ENCODE data around the gene XKR7. TPM values are rescaled to one million over a fixed set of nuclear protein-coding genes. Genes with fewer than 3 reads are reported as not detected.

XKR7 gene
- total and polyA plus RNA-seq, 5 donors from 2014 or later = 0.07 TPM; not detected in 4

DNA sequence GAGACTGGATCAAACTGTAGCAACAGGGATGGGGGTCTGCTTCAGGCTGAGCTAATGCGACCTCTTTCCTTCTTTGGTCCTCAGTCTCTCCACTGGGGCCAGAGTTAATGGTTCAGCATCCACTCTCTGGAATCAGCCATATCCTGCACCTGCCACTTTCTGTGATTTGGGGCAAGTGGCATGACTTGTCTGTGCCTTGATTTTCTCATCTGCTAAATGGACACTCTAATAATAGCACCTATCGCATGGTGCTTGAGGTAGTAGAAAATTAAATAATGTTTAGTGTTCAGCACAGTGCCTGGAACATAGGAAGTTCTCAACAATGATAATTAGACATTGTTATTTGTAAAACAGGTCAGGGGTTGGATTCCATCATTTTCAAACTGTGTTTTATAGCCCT, 6.3 kb downstream of the XKR7 start:
- Mint-ChIP-seq H3K4me3 (no peak overlapping the region), H3K36me3 (no peaks in the 10 kb centered on the region), H3K27ac (no peak overlapping the region), H3K9me3 (peaks cover 0 to 1% (median 0%) of the 10 kb centered on the region in 7 donors), H3K4me1 (no peaks in the 10 kb centered on the region), H3K27me3 (peaks cover 32% of the 10 kb centered on the region)
- H3K4me3 ChIP-seq (ENCODE audit: low read depth, low read length) = no peak overlapping the region
- no peaks in the 10 kb centered on the region for H3K36me3 ChIP-seq (ENCODE audit: control insufficient read depth, insufficient read depth, low read length)
- ATAC-seq (ENCODE audit: low read depth in 2 of 2) (no peak), DNase-seq (no peak)
- H3K4me1 ChIP-seq (ENCODE audit: control insufficient read depth, insufficient read depth, low read length, poor library complexity, severe bottlenecking) = no peaks in the 10 kb centered on the region
- peaks cover 13% of the 10 kb centered on the region for H3K27me3 ChIP-seq (ENCODE audit: control insufficient read depth, insufficient read depth, low read length)
- H3K9me3 ChIP-seq (ENCODE audit: control insufficient read depth in 2 of 2, low read length in 2 of 2) = no peaks in the 10 kb centered on the region
- H3K27ac ChIP-seq (ENCODE audit: insufficient read depth, low read length, poor library complexity, severe bottlenecking) = no peak overlapping the region

DNA sequence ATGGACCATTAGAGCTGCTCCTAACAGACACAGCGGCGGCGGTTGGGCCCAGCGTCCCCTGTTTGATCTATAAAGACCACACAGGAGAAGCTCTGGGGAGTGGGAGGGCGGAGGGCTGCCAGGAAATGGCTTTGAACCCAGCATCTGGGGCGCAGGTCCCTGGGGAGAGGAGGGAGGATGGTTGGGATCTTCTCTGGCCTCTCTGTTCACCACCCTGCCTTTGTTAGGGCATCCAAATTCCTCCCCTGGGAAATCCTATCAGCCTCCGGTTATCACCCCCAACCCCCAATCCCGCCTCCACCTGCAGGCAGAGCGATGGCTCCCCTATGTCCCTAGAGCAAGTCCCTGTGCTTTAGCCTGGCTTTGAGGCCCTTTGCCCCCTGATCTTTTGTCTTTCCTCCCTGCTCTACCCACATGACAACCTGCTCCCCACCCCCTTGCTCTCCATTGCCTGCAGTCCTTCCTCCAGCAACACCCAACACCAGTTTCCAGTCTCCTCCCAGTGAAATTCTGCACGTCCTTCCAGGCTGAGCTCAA, 7.1 kb downstream of the XKR7 start:
- Mint-ChIP-seq H3K36me3 (no peaks in the 10 kb centered on the region), H3K9me3 (peaks cover 0 to 1% (median 0%) of the 10 kb centered on the region in 7 donors), H3K4me1 (no peaks in the 10 kb centered on the region), H3K27me3 (peaks cover 26% of the 10 kb centered on the region), H3K4me3 (no peak overlapping the region), H3K27ac (no peak overlapping the region)
- Histone ChIP-seq H3K4me3 (ENCODE audit: low read depth, low read length) (no peak overlapping the region), H3K9me3 (ENCODE audit: control insufficient read depth in 2 of 2, low read length in 2 of 2) (no peaks in the 10 kb centered on the region), H3K36me3 (ENCODE audit: control insufficient read depth, insufficient read depth, low read length) (no peaks in the 10 kb centered on the region), H3K4me1 (ENCODE audit: control insufficient read depth, insufficient read depth, low read length, poor library complexity, severe bottlenecking) (no peaks in the 10 kb centered on the region), H3K27ac (ENCODE audit: insufficient read depth, low read length, poor library complexity, severe bottlenecking) (no peak overlapping the region), H3K27me3 (ENCODE audit: control insufficient read depth, insufficient read depth, low read length) (peaks cover 12% of the 10 kb centered on the region)
- no peak for DNase-seq
- ATAC-seq (ENCODE audit: low read depth in 2 of 2) = no peak

DNA sequence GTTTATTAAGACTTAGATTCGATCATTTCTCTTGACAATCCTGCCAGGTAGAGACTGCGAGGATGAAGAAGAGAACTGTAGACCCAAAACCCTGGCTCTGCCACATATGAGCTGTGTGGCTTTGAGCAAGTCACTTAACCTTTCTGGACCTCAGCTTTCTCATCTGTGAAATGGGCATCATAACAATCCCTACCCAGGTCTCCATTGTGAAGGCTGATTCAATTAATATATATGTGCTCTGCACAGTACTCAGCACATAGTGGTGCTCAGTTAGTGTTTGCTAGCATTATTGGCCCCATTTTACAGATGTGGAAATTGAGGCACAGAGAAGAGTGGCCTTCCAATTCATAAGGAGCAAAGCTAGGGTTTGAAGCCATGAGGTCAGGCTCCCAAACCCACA, 7.9 kb downstream of the XKR7 start:
- no peak for ATAC-seq (ENCODE audit: low read depth in 2 of 2)
- DNase-seq = no peak
- no peaks in the 10 kb centered on the region for H3K4me1 Mint-ChIP-seq

DNA sequence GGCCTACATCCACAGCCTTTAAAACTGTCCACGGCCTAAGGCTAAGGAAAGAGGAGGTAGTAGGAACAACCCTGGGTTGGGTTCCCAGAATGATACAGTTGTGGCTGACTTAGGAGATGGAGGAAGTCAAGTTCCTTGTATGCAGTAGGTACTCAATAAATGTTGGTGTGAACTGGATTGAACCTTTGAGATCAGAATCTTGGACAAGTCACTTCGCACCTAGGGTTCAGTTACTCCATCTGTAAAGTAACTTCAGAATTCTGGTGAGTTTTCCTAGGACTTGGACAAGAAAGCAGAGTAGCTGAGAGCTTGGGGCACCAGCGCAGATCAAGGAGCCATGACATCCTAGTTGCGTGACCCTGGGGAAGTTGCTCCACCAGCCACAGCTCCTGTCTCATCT, 9.1 kb downstream of the XKR7 start:
- peaks cover 23% of the 10 kb centered on the region for H3K27me3 Mint-ChIP-seq
- H3K4me1 Mint-ChIP-seq = no peaks in the 10 kb centered on the region
- no peak overlapping the region for H3K4me3 ChIP-seq (ENCODE audit: low read depth, low read length)
- H3K36me3 Mint-ChIP-seq = no peaks in the 10 kb centered on the region
- no peak overlapping the region for H3K27ac ChIP-seq (ENCODE audit: insufficient read depth, low read length, poor library complexity, severe bottlenecking)
- H3K27ac Mint-ChIP-seq = no peak overlapping the region
- H3K36me3 ChIP-seq (ENCODE audit: control insufficient read depth, insufficient read depth, low read length) = no peaks in the 10 kb centered on the region
- H3K9me3 ChIP-seq (ENCODE audit: control insufficient read depth in 2 of 2, low read length in 2 of 2) = no peaks in the 10 kb centered on the region
- H3K27me3 ChIP-seq (ENCODE audit: control insufficient read depth, insufficient read depth, low read length) = peaks cover 2% of the 10 kb centered on the region
- DNase-seq (no peak), ATAC-seq (ENCODE audit: low read depth in 2 of 2) (no peak)
- no peaks in the 10 kb centered on the region for H3K9me3 Mint-ChIP-seq
- no peak overlapping the region for H3K4me3 Mint-ChIP-seq
- H3K4me1 ChIP-seq (ENCODE audit: control insufficient read depth, insufficient read depth, low read length, poor library complexity, severe bottlenecking) = no peaks in the 10 kb centered on the region

More for the DNA sequence above, 7.9 kb downstream of the XKR7 start:
- H3K27me3 Mint-ChIP-seq = peaks cover 20% of the 10 kb centered on the region
- Histone ChIP-seq H3K27me3 (ENCODE audit: control insufficient read depth, insufficient read depth, low read length) (peaks cover 7% of the 10 kb centered on the region), H3K9me3 (ENCODE audit: control insufficient read depth in 2 of 2, low read length in 2 of 2) (no peaks in the 10 kb centered on the region), H3K4me3 (ENCODE audit: low read depth, low read length) (no peak overlapping the region), H3K4me1 (ENCODE audit: control insufficient read depth, insufficient read depth, low read length, poor library complexity, severe bottlenecking) (no peaks in the 10 kb centered on the region), H3K27ac (ENCODE audit: insufficient read depth, low read length, poor library complexity, severe bottlenecking) (no peak overlapping the region), H3K36me3 (ENCODE audit: control insufficient read depth, insufficient read depth, low read length) (no peaks in the 10 kb centered on the region)
- H3K9me3 Mint-ChIP-seq = peaks cover 0 to 1% (median 0%) of the 10 kb centered on the region in 7 donors
- H3K36me3 Mint-ChIP-seq = no peaks in the 10 kb centered on the region
- H3K27ac Mint-ChIP-seq = no peak overlapping the region
- no peak overlapping the region for H3K4me3 Mint-ChIP-seq

- peaks cover 31% of the 10 kb centered on the region for H3K27me3 Mint-ChIP-seq
- no peak overlapping the region for H3K27ac ChIP-seq (ENCODE audit: insufficient read depth, low read length, poor library complexity, severe bottlenecking)
Measured at GRCh38 chr20:31979713-31980426, 11.9 kb downstream of the XKR7 start.

DNA sequence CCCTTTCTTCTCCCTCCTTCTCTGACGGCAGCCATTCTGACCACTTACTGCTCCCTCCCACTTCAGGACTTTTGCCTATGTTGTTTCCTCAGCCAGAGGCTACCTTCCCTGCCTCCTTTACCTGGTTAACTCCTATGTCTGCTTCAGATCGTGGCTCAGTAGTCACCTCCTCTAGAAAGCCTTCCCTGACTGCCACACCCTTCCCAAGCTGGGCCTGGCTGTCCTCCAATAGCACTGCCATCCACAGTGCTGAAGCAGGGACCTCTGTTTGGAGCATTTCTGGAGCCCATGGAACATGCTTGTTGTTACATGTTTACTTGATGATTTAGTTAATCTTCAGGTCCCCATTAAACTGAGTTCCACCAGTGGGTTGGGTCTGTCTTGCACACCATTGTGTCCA, 13.8 kb downstream of the XKR7 start:
- Mint-ChIP-seq H3K9me3 (no peaks in the 10 kb centered on the region), H3K36me3 (no peaks in the 10 kb centered on the region), H3K27me3 (peaks cover 21% of the 10 kb centered on the region), H3K27ac (no peak overlapping the region), H3K4me3 (no peak overlapping the region), H3K4me1 (no peaks in the 10 kb centered on the region)
- ATAC-seq (ENCODE audit: low read depth in 2 of 2) (no peak), DNase-seq (no peak)
- H3K9me3 ChIP-seq (ENCODE audit: control insufficient read depth in 2 of 2, low read length in 2 of 2) = no peaks in the 10 kb centered on the region
- peaks cover 2% of the 10 kb centered on the region for H3K27me3 ChIP-seq (ENCODE audit: control insufficient read depth, insufficient read depth, low read length)
- no peaks in the 10 kb centered on the region for H3K4me1 ChIP-seq (ENCODE audit: control insufficient read depth, insufficient read depth, low read length, poor library complexity, severe bottlenecking)
- H3K36me3 ChIP-seq (ENCODE audit: control insufficient read depth, insufficient read depth, low read length) = no peaks in the 10 kb centered on the region
- no peak overlapping the region for H3K27ac ChIP-seq (ENCODE audit: insufficient read depth, low read length, poor library complexity, severe bottlenecking)
- H3K4me3 ChIP-seq (ENCODE audit: low read depth, low read length) = no peak overlapping the region

More at GRCh38 chr20:31979713-31980426, 11.9 kb downstream of the XKR7 start:
- no peak for DNase-seq
- H3K4me3 Mint-ChIP-seq = no peak overlapping the region
- H3K4me1 ChIP-seq (ENCODE audit: control insufficient read depth, insufficient read depth, low read length, poor library complexity, severe bottlenecking) = no peaks in the 10 kb centered on the region
- ATAC-seq (ENCODE audit: low read depth in 2 of 2) = no peak
- no peaks in the 10 kb centered on the region for H3K4me1 Mint-ChIP-seq
- H3K27me3 ChIP-seq (ENCODE audit: control insufficient read depth, insufficient read depth, low read length) = peaks cover 2% of the 10 kb centered on the region
- no peaks in the 10 kb centered on the region for H3K36me3 Mint-ChIP-seq
- no peaks in the 10 kb centered on the region for H3K36me3 ChIP-seq (ENCODE audit: control insufficient read depth, insufficient read depth, low read length)
- no peaks in the 10 kb centered on the region for H3K9me3 ChIP-seq (ENCODE audit: control insufficient read depth in 2 of 2, low read length in 2 of 2)
- H3K4me3 ChIP-seq (ENCODE audit: low read depth, low read length) = no peak overlapping the region
- no peaks in the 10 kb centered on the region for H3K9me3 Mint-ChIP-seq
- H3K27ac Mint-ChIP-seq = no peak overlapping the region

DNA sequence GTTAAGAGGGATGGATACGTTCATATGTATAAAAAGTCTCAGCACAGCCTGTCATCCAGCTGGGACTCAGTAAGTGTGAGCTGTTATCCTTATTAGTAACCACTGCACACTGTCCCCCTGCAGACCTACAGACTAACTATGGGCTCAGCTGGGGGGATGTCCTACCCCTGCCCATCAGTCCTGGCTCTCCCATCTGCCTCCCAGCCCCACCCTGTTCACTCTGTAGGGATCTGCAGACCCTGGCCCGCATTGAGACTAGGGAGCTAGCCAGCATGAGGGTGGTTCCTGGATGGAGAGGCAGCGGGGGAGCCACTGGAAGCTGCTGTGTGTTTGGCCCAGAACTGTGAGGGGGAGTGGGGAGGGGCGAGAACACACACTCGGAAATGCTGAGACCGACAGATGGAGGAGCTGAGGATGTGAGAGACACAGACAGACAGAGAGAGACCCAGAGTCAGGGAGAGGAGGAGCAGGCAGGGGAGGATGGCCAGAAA, 17.1 kb downstream of the XKR7 start:
- Histone ChIP-seq H3K9me3 (ENCODE audit: control insufficient read depth in 2 of 2, low read length in 2 of 2) (no peaks in the 10 kb centered on the region), H3K4me1 (ENCODE audit: control insufficient read depth, insufficient read depth, low read length, poor library complexity, severe bottlenecking) (no peaks in the 10 kb centered on the region), H3K27ac (ENCODE audit: insufficient read depth, low read length, poor library complexity, severe bottlenecking) (no peak overlapping the region), H3K4me3 (ENCODE audit: low read depth, low read length) (no peak overlapping the region), H3K27me3 (ENCODE audit: control insufficient read depth, insufficient read depth, low read length) (no peaks in the 10 kb centered on the region), H3K36me3 (ENCODE audit: control insufficient read depth, insufficient read depth, low read length) (no peaks in the 10 kb centered on the region)
- peaks cover 24% of the 10 kb centered on the region for H3K27me3 Mint-ChIP-seq
- DNase-seq (no peak), ATAC-seq (ENCODE audit: low read depth in 2 of 2) (no peak)
- H3K9me3 Mint-ChIP-seq = no peaks in the 10 kb centered on the region
- no peak overlapping the region for H3K4me3 Mint-ChIP-seq
- H3K27ac Mint-ChIP-seq = no peak overlapping the region
- H3K36me3 Mint-ChIP-seq = no peaks in the 10 kb centered on the region
- H3K4me1 Mint-ChIP-seq = peaks cover 0 to 4% (median 0%) of the 10 kb centered on the region in 4 donors

GRCh38 chr20:31987744-31988143, 19.8 kb downstream of the XKR7 start:
- Histone ChIP-seq H3K4me1 (ENCODE audit: control insufficient read depth, insufficient read depth, low read length, poor library complexity, severe bottlenecking) (no peaks in the 10 kb centered on the region), H3K27ac (ENCODE audit: insufficient read depth, low read length, poor library complexity, severe bottlenecking) (no peak overlapping the region), H3K36me3 (ENCODE audit: control insufficient read depth, insufficient read depth, low read length) (no peaks in the 10 kb centered on the region), H3K4me3 (ENCODE audit: low read depth, low read length) (no peak overlapping the region), H3K9me3 (ENCODE audit: control insufficient read depth in 2 of 2, low read length in 2 of 2) (no peaks in the 10 kb centered on the region), H3K27me3 (ENCODE audit: control insufficient read depth, insufficient read depth, low read length) (no peaks in the 10 kb centered on the region)
- H3K36me3 Mint-ChIP-seq = no peaks in the 10 kb centered on the region
- peaks cover 0 to 1% (median 0%) of the 10 kb centered on the region in 7 donors for H3K9me3 Mint-ChIP-seq
- peaks cover 16% of the 10 kb centered on the region for H3K27me3 Mint-ChIP-seq
- no peak for DNase-seq
- H3K4me3 Mint-ChIP-seq = no peak overlapping the region
- ATAC-seq (ENCODE audit: low read depth in 2 of 2) = no peak
- peaks cover 0 to 4% (median 0%) of the 10 kb centered on the region in 4 donors for H3K4me1 Mint-ChIP-seq
- no peak overlapping the region for H3K27ac Mint-ChIP-seq
